DMS53 treated with DMSO at 0.1 percent for 48 hours (cell line): Measurements from ENCODE around the gene CASKIN1.

Experiments
- DNase-seq: peaks from one replicate; lab custom pipeline; 2025; ENCODE audit not compliant: unreplicated experiment; lab: John Stamatoyannopoulos, UW

The CASKIN1 gene

GRCh38 chr16:2232094-2232990, 35.9 kb upstream of the CASKIN1 start:
- DNase-seq = no peak

DNA sequence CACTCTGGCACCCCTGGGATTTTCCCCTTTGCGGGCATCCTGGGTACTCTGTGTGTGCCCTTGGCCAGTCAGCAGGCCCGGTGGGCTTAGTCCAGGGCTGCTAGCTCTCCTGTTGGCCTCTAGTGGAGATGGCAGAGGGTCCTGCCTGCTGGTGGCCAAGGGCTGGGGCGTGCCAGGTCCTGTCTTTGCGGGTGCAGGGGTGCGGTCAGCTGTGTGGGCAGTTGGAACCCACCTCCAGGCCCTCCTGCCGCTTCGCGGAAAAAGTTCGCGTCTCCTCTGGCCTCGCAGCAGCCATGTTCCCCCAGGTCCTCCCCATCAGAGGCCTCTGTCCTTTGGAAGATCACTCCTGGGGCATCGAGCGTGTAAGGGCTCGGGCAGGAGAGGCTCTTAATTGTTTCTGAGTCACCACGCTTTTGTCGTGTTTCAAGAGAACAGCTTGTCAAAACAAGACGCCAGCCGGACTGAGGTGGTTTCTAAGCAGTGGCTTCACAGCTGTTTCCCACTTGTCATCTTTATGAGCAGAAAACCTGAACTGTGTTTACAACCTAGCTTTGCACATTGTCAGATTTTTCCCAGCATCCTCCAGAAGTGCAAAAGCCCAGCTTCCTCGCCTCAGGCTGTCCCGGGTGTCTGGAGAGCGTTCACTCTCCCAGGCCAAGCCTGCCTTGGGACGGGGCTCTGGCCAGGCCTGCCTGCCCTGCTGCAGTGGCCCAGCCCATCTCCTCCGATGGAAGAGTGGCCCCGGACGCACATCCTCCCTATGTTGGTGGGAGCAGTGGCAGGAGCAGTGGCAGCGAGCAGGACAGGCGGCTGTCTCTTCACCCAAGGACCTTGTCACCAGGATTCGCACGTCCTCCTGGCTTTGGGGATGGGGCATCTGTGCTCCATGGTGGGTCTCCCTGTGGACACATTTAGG, 34.9 kb upstream of the CASKIN1 start:
- peak; percentile 70 for DNase-seq

DNA sequence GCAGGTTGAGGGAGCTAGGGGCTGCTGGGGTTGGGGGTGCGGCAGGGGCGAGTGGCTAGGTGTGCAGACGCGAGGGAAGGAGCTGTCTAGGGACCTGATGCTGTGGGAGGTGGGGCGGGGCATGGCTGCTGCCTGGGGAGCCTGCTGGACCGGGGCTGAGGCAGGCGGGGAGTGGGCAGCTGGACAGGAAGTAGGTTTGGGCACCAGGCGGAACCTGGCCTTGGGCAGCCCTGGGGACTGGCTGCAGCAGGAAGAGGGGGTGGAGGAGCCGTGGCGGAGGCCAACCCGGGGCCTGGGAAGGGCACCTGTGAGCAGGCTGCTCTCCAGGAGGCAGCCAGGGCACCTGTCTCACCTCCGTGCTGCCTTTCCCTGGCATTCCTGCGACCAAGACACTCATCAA, 34.0 kb upstream of the CASKIN1 start:
- DNase-seq = peak; percentile 29

- no peak for DNase-seq
Measured at GRCh38 chr16:2229632-2230250, 33.3 kb upstream of the CASKIN1 start.

GRCh38 chr16:2229091-2229490, 32.7 kb upstream of the CASKIN1 start:
- no peak for DNase-seq

DNA sequence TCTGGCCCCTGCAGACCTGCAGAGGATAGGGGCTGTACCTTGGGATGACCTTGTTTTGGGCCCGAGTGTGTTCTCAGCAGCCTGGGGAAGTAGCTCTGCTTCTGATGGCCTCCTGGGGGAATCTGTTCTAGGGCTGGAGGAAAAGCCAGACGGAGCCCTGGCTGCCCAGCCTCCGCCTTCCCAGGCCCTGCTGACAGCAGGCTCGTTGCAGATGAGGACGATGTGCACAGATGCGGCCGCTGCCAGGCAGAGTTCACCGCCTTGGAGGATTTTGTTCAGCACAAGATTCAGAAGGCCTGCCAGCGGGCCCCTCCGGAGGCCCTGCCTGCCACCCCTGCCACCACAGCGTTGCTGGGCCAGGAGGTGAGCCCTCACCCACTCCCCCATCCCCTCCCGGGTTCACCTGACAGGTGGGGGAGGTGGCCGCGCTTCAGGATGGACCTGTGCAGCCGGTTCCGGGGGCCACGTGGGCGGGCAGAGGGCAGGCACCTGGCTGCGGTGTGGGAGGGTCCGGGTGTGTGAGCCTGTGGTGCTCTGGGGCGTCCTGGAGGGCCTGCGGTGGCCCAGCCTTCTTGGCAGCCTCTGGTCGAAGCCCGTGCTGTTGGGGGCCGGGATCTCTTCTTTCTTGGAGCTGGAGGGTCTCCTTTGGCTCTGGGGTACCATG, 31.9 kb upstream of the CASKIN1 start:
- no peak for DNase-seq

DNA sequence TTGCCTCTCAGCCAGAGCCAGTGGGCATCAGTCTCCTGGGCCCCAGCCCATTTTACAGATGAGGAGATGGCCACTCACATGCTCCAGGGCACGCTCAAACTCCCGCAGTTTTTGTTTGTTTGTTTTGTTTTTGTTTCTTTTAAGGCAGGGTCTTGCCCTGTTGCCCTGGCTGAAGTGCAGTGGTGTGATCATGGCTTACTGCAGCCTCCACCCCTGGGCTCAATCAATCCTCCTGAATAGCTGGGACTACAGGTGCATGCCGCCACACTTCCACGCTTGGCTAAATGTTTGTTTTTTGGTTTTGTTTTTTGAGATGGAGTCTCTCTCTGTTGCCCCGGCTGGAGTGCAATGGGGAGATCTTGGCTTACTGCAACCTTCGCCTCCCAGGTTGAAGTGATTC, 30.5 kb upstream of the CASKIN1 start:
- DNase-seq = no peak

- peak; percentile 33 for DNase-seq
Measured at GRCh38 chr16:2226245-2226793, 29.9 kb upstream of the CASKIN1 start.

- peak; percentile 14 for DNase-seq
Measured at GRCh38 chr16:2223942-2224486, 27.6 kb upstream of the CASKIN1 start.

- peak; percentile 96 for DNase-seq
Measured at GRCh38 chr16:2223221-2223941, 27.0 kb upstream of the CASKIN1 start, which contains the start of gene E4F1. Gene E4F1 (plus strand): TSS chr16:2223591. CDS start chr16:2223614, 23 bp downstream.

GRCh38 chr16:2216330-2216729, 19.9 kb upstream of the CASKIN1 start:
- DNase-seq = no peak

GRCh38 chr16:2214719-2214968, 18.2 kb upstream of the CASKIN1 start, which contains the start of gene PGP:
Gene PGP (minus strand): TSS chr16:2214840. CDS start chr16:2214777, 63 bp downstream.
- DNase-seq = no peak

- no peak for DNase-seq
Measured at GRCh38 chr16:2213817-2214718, 17.7 kb upstream of the CASKIN1 start.

GRCh38 chr16:2212362-2213324, 16.2 kb upstream of the CASKIN1 start:
- DNase-seq = no peak

GRCh38 chr16:2211923-2212347, 15.5 kb upstream of the CASKIN1 start:
- DNase-seq = no peak

DNA sequence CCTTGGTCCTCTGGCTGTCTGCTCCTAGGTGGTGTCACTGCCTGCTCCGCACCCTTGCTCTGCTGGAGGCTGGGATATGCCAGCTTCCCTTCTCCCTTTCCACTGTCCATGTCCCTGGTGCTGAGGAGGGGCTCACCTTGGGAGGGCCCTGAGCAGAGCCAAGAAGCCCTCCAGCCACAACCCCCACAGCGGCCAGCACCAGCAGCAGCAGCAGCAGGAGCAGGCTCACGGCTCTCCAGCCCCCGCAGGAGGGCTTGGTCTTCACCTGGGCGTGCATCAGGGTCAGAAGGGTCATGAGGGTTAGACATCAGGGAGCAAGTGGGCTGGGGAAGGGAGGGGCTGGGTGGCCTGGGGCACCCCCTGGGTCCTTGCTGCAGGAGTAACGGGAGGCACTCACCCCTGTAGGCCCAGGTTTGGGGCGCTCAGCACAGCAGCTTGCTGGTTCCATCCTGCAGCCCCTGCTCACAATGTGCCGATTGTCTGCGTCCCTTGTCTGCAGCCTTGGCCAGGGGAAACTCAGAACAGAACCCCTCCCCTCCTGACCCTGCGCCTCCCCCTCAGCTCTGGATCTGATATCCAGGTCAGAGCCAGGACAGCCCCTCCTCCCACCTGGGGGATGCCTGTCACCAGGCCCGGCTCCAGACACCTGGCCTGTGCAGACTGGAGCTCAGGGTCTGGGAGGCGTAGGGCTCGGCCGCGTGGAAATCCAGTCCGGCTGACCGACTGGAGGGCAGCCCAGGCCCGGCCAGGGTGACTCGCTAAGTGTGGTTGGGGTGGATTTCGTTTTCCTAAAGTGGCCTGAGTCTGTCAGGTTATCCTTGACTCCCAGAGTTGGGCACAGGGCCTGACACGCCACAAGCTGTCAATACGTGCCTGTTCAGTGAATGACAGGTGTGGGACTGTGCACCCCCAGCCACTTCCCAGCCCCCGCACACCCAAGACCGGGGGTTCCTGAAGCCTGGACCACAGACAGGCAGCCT, 14.3 kb upstream of the CASKIN1 start, which contains the start of gene BRICD5:
BRICD5 (minus strand) TSS at position 478 of the 980 bp plus-strand sequence; CDS start at position 448, 30 bp downstream.
- DNase-seq = no peak
